Amniotic epithelial cell (primary cell): ENCODE results near the gene RAB27B.
"Not testable (repeated sequence)": the region's sequence is repeated elsewhere in the genome, so short reads cannot be mapped to it uniquely, and the experiment has no call there.

ENCODE experiments used
- DNase-seq: peaks from one replicate; pipeline ENCODE4 v3.0.0-alpha.2; 2010; ENCODE audit warnings: low read depth

The RAB27B gene

DNA sequence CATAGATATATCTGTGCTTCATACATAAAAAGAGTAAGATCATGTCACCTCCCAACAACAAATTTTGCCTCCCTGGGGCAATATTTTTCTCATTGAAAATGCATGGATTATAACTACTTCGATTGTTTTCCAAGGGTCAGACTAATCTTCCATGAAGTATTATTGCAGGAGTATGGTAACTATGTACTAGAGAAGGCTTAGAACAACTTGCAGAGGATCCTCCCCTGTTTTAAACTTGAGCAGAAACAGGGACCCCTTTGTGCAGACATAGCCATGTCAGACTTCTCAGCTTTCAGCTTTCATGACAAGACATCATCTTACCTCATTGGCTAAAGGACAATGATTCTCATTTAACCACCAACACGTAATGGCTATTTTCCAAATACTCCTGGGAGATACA, 13.2 kb upstream of the RAB27B start:
- no peak for DNase-seq

- not testable (repeated sequence) for DNase-seq
Observed at GRCh38 chr18:54820785-54821275, 7.4 kb upstream of the RAB27B start.

DNA sequence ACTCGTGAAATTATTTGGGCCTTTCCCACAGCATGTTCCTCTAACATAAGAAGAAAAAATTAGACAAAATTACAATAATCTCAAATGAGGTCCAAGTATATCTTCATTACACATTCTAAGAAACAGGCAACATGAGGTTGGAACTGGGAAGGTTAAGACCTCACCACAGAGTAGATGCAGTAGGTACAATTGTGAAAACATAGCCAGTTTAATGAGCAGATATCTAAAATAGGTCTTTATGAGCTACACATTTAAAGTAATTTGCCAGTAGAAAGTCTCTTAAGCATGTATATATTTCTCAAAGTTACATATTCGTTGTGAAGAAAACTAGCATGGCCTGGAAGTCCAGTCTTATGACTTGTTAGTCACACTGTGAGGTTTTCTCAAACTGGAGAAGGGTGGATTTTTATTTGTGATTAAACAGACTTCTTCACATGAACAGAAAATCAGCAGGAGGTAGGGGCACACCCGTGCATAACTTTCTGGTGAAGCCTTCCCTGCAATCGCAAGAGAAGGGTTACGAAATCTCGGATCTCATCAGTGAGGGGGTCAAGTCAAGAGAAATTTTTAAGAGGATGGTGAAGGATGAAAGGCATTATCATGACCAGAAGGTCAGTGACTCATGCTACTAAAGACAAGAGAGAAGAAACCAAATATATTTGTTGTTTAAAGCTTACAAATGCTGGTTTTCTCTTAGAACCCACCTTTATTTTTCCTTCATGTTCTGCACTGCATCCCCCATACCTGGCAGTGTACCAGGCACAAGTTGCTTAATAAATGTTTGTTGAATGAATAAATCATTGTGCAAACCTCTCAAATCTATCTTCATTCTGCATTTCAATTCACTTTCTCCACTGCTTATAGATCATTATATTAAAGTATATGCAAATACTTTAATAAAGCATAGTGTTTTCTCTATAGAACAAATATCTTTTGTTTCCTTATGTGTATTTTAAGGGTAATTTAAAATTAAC, 5.1 kb upstream of the RAB27B start:
- DNase-seq, result peak; percentile 100

DNA sequence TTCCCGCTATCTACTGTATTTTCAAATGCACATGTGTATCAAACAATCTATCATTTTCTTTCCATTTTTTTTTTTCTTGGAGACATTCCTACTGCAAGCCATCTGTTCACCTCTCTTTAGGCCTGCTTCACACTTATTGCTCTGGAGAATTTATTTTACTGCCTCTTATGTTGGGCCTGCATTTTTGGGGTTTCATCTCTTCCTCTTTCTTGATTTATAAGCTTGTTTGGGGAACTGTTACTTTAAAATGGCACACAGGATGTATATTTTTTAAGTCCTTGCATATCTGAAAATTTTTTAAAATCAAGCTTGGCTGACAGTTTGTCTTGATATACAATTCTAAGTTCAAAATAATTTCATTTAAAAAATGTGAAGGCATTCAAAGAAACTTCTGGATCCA, 3.5 kb upstream of the RAB27B start:
- no peak for DNase-seq

DNA sequence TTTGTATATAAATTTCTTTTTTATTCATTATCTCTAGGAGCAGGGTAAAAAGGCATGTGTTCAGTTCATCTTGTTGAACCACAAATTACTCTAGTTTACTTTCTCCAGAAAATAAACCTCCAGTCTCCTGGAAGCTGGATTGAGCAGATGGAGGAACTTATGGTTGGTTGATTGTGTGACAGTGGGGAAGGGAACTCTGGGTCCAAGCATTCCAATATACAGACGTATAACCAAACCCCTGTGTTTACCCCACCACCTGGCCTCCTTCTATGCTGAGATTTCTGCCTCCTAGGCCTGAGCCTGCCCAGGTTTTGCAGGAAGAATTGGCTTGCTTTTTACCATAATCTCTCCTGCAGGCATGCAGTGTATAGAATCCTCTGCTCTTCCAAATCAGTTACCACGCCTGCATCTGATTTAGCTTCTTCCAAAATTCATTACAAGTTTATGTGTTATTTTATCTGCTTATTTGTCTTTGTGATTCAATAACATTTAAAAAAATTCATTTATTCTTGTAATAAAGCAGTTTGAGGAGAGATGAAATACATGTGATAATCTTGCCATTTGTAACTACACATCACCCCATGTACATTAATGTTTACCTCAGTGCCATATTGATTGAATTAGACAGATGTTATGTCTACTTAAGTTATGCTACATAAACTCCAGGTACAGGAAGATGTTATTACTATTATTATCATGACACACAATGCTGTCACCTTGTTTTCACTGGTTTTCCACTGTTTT, 2.5 kb upstream of the RAB27B start:
- no peak for DNase-seq

GRCh38 chr18:54828986-54829385, 709 bp downstream of the RAB27B start:
- peak; percentile 23 for DNase-seq

DNA sequence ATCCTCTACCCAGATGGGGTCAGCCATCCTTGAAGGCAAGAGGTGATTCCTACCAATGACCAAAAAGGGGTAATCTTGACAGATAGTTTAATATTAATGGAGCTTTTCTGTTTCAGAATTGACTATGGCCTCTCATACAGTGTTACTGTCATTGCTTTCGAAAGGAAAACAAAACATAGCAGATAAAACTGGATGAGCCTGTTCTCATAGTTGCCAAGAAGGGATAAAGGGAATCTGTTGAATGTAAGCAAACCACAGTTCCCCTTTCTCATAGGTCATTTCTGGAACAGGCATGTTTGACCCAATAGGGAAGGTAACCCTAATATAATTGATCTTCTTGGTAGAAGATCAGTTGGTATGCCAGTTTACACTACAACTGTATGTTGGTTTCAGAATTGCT, 1.6 kb downstream of the RAB27B start:
- peak; percentile 49 for DNase-seq

GRCh38 chr18:54830260-54830659, 2.0 kb downstream of the RAB27B start:
- peak; percentile 68 for DNase-seq

DNA sequence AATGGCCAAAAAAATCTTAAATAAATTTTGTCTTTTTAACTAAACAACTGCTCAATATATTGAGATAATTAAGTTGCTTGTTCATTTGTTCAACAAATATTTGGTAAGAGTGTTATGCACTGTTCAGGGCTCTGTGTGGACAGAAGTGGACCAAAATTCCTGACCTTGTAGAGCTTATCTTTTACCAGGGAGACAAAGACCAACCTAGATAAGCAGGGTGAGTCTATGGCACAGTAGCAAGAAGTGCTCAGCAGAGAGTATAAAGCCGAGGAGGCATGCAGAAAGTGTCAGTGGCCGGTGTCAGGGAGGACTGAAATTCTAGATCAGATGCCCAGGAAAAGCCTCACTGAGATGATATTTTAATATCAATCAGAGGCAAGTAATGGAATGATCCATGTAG, 2.6 kb downstream of the RAB27B start:
- DNase-seq, result peak; percentile 54

DNA sequence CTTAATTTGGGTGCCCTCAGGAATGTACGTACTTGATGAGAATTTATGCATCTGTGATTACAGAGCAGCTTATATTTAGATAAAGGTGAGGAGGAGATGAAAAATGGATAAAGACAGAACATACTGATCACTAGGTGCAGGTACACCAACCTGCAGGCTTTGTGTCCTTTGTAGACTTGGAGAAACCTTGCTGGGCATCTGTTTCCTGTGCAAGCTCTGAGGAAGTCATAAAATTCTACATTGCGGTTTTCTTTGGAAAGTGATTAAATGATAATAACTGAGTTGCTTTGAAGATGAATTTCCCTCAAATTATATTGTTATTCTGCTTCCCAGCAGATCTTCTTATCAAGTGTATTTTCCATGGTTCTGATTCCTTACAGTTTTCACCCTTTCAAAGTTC, 7.7 kb downstream of the RAB27B start:
- DNase-seq, result no peak

DNA sequence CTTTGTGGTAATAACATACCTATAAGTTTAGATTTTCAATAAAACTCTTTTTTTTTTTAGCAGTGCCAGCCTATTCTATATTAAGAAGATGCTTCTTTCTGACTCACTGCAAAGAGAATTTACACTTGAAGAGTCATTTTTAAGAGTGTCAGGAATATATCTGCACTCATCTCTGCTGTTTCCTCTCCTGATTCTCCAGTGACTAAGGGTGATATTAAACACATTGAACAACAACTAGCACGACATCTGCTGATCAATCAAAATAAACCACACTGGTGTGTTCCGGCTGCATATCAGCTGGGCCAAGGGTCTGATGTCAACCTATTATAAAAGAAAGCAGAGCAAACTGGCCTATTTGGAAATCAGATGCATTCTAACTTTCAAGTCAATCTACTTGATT, 15.0 kb downstream of the RAB27B start:
- peak; percentile 52 for DNase-seq

DNA sequence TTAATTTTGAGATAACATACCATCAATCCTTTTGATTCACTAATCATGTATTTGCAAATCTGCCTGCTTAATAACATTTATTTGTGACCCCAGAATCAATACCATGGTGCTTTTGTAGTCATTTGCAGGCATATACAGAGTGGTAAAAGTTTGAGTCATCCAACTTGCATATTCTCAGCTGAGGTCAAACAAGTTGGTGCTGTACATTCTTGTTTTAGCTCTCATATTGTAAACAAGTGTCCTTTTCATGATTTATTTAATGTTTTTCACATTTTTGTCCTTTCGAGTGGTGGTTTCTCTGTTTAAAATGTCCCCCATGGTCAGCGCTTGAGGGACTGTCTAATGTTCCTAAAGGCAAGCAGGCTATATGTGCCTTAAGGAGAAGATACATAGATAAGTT, 17.5 kb downstream of the RAB27B start:
- DNase-seq, result peak; percentile 83

GRCh38 chr18:54848121-54848520, 19.8 kb downstream of the RAB27B start:
- no peak for DNase-seq

DNA sequence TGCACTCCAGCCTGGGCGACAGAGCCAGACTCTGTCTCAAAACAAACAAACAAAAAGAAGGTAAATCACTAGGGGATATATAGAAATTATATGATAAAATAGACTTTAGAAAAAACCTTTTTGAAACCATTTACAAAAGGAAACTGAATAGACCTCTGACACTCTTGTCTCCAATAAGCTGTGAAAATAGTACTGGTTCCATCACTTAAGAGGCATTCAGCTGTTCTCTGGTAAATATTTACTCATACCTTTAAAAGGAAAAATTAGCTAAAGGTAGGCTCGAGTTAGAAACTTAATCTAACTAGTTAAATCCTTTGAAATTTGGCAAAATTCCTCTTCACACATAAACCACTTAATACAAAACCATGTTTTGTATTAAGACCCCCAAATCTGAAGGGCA, 21.4 kb downstream of the RAB27B start:
- no peak for DNase-seq

DNA sequence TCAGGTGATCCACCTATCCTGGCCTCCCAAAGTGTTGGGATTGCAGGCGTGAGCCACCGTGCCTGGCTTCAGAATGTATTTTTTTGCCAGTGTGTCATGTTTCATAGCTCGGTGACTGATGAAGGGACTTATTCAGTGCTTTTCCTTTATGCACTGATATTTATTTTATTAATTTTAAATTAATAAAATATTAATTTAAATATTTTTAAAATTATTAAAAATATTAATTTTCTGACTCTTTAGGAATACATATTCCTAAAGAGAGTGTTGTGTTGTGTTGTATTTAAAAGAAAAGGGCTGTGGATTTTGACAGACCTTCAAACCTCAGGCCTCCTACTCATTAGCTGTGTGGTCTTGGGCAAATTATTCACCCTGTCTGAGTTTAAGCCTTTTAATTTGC, 22.3 kb downstream of the RAB27B start:
- DNase-seq, result no peak

GRCh38 chr18:54852780-54853675, 24.8 kb downstream of the RAB27B start:
- peak; percentile 94 for DNase-seq

GRCh38 chr18:54855050-54855449, 26.8 kb downstream of the RAB27B start:
- DNase-seq, result not testable (repeated sequence)

DNA sequence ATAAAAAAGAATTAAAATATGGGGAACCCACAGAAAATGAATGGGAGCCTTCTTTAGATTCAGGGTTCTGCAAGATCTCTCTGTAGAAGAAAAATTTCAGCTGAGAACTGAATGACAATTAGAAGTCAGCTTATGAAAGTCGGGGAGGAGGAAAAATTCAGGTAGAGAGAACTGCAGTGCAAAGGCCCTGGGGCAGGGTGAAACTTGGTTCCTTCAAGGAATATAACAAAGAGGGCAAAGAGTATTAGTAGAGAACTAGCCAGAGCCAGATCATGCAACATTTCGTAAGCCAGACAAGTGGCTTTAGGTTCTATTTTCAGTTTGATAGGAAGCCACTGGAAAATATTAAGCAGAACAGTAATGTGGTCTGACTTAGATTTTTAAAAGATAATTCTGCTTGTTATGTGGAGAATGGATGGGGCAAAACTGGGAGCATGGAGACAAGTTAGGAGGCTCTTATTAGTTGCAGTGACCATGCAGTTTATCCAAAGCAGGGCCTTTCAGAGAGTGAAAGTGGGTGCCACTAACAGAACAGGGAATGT, 27.9 kb downstream of the RAB27B start:
- DNase-seq, result no peak

DNA sequence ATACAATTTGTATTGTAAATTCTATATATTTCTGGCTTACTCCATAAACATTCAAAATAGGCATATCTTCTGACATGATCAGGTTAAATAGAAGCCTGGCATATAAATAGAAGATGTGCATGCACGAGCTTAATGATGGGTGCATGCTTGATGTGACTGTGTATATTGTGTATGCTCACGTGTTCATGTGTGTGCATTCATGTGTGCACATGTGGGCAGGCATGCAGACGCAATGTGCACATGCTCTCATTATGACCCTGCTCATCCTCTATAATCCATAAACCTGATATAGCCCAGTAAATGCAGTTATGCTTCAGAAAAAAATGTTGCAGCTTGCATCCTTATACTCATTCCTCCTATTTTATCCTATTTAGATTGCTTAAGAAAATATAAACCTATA, 29.2 kb downstream of the RAB27B start:
- DNase-seq, result no peak

DNA sequence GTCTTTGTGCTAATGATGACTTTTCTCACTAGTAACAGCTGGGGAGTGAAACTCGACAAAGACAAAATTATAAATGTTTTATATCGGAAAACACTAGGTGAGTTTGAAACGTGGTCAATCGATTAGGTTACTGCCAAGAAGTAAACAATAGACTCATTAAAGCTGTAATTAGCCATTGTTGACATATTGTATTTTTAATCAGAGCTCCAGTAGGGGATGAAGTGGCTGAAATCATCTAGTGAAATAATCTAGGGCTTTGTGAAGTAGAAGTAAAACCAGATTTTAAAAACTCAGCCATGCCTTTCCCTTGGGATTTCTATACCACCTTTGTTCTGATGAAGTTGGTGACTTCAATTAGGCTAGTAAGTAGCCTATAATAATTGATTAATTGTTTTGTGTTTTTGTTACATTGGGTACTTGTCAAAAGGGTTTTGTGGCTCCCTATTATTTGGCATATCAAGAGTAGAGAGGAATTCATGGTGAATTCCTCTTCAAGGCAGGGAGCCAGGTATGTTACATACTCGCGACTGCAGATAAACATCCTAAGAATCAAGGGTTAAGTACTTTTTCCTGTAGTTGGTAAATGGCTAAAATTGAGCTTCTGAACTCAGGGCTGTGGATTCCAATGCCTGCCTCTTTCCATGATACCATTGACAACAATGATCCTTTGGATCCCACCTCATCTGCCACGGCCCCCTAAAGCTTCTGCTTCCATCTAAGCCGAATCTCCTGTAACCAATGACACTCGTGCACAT, 31.6 kb downstream of the RAB27B start:
- no peak for DNase-seq

GRCh38 chr18:54860941-54861340, 32.7 kb downstream of the RAB27B start:
- DNase-seq, result no peak
